Measurements from ENCODE around the gene UPB1.

The UPB1 gene

GRCh38 chr22:24503843-24504338 is 8.8 kb downstream of the UPB1 start:
- TF ChIP-seq, protein P1, sequence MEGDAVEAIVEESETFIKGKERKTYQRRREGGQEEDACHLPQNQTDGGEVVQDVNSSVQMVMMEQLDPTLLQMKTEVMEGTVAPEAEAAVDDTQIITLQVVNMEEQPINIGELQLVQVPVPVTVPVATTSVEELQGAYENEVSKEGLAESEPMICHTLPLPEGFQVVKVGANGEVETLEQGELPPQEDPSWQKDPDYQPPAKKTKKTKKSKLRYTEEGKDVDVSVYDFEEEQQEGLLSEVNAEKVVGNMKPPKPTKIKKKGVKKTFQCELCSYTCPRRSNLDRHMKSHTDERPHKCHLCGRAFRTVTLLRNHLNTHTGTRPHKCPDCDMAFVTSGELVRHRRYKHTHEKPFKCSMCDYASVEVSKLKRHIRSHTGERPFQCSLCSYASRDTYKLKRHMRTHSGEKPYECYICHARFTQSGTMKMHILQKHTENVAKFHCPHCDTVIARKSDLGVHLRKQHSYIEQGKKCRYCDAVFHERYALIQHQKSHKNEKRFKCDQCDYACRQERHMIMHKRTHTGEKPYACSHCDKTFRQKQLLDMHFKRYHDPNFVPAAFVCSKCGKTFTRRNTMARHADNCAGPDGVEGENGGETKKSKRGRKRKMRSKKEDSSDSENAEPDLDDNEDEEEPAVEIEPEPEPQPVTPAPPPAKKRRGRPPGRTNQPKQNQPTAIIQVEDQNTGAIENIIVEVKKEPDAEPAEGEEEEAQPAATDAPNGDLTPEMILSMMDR (conservative IDR thresholded peaks at IDR 0.05) = no peak
- no peak overlapping the region for H3K27ac ChIP-seq

DNA sequence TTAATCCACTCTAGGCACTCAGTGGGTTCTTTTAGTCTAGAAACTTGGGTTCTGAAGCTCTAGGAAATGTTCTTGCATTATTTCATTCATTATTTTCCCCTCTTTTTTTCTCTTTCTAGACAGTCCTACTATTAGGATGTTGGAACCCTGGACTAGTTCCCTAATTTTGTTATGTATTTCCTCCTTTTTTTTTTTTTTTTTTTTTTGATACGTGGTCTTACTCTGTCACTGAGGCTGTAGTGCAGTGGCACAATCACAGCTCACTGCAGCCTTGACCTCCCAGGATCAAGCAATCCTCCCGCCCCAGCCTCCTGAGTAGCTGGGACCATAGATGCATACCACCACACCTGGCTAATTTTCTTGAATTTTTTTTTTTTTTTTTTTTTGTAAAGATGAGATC is 9.4 kb downstream of the UPB1 start:
- TF ChIP-seq, protein P1 (conservative IDR thresholded peaks at IDR 0.05) = no peak
- TF ChIP-seq ZFX (IDR thresholded peaks at IDR 0.05) = no peak
- H3K27ac ChIP-seq = no peak overlapping the region

DNA sequence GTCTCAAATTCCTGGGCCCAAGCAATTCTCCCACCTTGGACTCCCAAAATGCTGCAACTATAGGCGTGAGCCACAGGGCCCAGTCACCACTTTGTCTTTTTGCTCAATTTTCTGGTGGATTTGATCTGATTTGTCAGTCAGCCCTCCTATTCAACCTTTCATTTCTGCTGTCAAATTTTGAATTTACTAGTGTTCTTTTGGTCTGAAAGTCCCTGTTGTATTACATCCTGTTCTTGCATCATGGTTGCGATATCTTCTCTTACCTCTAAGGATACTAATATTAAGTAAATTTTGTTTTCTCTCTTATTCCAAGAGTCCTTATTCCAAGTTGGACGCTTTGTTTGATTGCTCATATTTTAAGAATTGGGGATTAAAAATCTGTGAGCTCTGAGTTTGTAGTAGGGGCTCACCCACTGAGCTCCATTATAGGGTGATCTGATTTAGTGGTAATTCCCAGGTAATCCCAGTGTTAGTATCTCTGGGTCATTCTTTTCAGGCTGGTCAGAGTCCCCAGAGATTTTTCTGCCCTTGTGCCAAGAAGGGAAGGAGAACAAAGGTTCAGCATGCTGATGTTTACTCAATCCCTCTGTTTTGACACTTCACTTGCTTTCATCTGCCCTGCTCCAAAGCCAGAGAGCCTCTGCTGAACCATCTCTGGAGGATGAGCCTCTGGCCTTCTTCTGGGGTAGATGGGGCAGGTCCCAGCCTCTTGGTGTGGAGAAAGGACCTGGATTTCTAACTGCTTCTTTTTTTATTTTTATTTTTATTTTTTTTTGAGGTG is 10.0 kb downstream of the UPB1 start:
- no peak overlapping the region for H3K27ac ChIP-seq
- no peak for TF ChIP-seq ZFX (IDR thresholded peaks at IDR 0.05)
- TF ChIP-seq, protein P1 (conservative IDR thresholded peaks at IDR 0.05) = no peak

- TF ChIP-seq ZFX (IDR thresholded peaks at IDR 0.05) = no peak
- TF ChIP-seq, protein P1 (conservative IDR thresholded peaks at IDR 0.05) = no peak
- peak overlapping the region; percentile 12; the same call in 1 of the 2 replicates for H3K27ac ChIP-seq
Measured at GRCh38 chr22:24506802-24507438, 11.8 kb downstream of the UPB1 start.

DNA sequence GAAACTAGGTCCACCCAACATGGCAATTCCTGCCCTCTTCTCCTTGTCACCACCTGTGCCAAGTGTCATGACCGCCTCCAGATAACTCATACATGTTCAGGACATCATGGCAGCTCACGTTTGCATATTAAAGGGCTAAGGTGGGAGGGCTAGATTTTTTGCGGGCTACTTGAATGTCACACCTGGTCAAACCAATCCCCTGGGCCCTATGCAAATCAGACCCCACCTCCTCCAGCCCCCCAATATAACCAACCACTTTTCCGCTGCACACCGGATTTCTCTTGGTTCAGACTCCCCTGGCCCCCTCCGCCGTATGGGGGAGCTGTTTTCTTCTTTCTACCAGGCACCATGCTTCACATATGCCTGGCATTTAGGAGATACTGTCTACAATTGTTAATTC is 12.6 kb downstream of the UPB1 start:
- H3K27ac ChIP-seq = no peak overlapping the region
- TF ChIP-seq, protein P1 (conservative IDR thresholded peaks at IDR 0.05) = no peak
- TF ChIP-seq ZFX (IDR thresholded peaks at IDR 0.05) = no peak

DNA sequence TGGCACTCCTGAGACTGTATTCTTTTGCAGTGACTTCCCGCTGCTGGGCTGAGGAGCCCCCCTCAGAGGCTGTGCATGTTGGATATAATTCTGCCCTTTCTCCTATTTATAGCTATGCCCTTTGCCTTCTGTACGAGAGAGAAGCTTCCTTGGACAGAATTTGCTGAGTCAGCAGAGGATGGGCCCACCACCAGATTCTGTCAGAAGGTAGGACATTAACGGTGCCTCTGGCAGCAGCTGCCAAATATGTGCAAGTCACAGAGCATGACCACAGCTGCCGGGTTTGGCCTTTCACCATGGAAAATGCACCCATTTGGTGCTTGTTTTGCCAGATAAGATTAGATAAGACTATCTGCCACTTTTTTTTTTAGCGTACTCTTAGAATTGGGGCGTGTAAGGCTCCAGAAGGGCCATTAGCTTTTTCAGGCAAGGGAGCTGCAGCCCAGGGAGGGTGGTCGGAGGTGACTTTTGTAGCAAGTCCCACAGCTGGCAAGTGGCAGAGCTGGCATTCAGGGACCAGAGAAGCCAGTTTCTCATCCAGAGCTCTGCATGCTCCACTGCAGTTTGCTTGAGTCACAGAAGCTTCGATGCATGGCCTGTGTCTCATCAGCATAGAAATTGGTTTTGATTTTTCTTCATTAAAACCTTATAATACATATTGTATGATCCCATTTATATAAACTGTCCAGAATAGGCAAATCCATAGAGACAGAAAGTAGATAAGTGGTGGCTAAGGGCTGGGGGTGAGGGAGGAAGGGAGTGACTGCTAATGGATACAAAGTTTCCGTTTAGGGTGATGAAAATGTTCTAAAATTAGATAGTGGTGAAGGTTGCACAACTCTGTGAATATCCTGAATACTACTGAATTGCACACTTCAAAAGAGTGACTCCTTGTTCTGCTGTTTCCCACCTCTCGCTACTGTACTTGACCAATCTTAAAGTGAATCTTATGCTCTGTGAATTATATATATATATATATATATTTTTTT is 15.8 kb downstream of the UPB1 start:
- TF ChIP-seq ZFX (IDR thresholded peaks at IDR 0.05) = no peak
- TF ChIP-seq, protein P1 (conservative IDR thresholded peaks at IDR 0.05) = no peak
- H3K27ac ChIP-seq = peak overlapping the region; percentile 7
